PFSK-1 (cell line): Measurements from ENCODE around the gene ZNF248.

Source experiments
- FOXP2 ChIP-seq: optimal IDR thresholded peaks from 2 replicates; pipeline ENCODE3; 2011; ENCODE audit warnings: borderline replicate concordance, control low read depth, inconsistent platforms; ENCODE audit not compliant: insufficient read depth; ENCODE audit errors: extremely low read length, extremely low read depth
- POLR2AphosphoS5 ChIP-seq: IDR thresholded peaks from 2 replicates; pipeline ENCODE4 v1.6.1; 2012; ENCODE audit warnings: low read depth, mild to moderate bottlenecking, control low read depth, low read length, moderate library complexity
- SIN3A ChIP-seq: IDR thresholded peaks from 2 replicates; pipeline ENCODE4 v1.6.1; 2012; ENCODE audit warnings: mild to moderate bottlenecking, low read length, moderate library complexity, borderline replicate concordance; ENCODE audit not compliant: insufficient read depth
- TAF1 ChIP-seq: IDR thresholded peaks from 2 replicates; pipeline ENCODE4 v1.6.1; 2012; ENCODE audit warnings: low read length, control low read depth, borderline replicate concordance; ENCODE audit not compliant: insufficient read depth
- TF ChIP-seq, protein P1 (sequence below), 2 experiments: IDR thresholded peaks; 2 replicates each; pipeline versions ENCODE4 v1.6.1 to v1.8.0; 2011 to 2012; ENCODE audit warnings: low read depth in 2 of 2, low read length in 2 of 2, control low read depth in 1 of 2, inconsistent platforms in 1 of 2, mild to moderate bottlenecking in 1 of 2, moderate library complexity in 1 of 2; ENCODE audit not compliant: insufficient read depth in 1 of 2

Gene ZNF248

DNA sequence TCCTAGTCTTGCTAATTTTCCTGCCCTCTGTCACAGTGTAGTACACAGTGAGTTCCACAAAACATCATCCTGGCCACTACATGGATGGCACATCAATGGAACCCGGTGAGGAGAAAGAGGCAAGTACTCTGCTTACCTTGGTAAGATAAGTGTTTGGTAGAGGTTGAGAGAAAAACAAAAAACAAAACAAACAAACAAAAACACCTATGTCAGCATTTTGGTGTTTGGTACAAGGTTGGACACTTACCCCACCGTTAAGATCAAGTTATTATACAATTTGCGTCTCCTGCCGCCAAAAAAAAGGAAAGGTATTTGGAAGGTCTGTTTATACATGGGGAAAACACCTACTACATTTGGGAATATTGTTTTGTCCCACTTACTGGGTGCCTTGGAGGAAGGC lies 72.7 kb downstream of the ZNF248 start:
- TF ChIP-seq FOXP2: no peak
- no peak for TF ChIP-seq POLR2AphosphoS5
- TF ChIP-seq SIN3A: no peak
- no peak for TF ChIP-seq TAF1
- TF ChIP-seq, protein P1, sequence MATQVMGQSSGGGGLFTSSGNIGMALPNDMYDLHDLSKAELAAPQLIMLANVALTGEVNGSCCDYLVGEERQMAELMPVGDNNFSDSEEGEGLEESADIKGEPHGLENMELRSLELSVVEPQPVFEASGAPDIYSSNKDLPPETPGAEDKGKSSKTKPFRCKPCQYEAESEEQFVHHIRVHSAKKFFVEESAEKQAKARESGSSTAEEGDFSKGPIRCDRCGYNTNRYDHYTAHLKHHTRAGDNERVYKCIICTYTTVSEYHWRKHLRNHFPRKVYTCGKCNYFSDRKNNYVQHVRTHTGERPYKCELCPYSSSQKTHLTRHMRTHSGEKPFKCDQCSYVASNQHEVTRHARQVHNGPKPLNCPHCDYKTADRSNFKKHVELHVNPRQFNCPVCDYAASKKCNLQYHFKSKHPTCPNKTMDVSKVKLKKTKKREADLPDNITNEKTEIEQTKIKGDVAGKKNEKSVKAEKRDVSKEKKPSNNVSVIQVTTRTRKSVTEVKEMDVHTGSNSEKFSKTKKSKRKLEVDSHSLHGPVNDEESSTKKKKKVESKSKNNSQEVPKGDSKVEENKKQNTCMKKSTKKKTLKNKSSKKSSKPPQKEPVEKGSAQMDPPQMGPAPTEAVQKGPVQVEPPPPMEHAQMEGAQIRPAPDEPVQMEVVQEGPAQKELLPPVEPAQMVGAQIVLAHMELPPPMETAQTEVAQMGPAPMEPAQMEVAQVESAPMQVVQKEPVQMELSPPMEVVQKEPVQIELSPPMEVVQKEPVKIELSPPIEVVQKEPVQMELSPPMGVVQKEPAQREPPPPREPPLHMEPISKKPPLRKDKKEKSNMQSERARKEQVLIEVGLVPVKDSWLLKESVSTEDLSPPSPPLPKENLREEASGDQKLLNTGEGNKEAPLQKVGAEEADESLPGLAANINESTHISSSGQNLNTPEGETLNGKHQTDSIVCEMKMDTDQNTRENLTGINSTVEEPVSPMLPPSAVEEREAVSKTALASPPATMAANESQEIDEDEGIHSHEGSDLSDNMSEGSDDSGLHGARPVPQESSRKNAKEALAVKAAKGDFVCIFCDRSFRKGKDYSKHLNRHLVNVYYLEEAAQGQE (IDR thresholded peaks at IDR 0.05; ENCODE audit: insufficient read depth in 1 of 2, low read depth in 2 of 2, low read length in 2 of 2): no peak

DNA sequence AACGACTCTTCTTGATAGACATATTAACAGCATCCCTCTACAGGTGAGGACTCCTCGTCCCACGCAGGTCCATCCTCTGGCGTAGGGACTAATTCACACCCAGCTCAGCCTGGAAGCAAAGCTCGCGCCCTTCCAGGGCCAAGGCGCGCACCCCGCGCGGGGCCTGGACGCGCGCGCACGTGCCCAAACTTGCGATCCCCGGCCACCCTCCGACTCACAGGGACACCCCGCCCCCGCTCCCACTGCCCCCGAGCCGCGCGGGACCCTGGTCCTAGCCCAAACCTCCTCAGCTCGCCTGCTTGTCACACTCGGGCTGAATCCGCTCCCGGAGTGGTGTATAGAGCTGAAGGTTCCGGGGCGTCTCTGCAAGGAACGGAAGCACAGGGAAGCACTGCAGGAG lies 76.9 kb downstream of the ZNF248 start:
- TF ChIP-seq POLR2AphosphoS5 (no peak), FOXP2 (no peak), SIN3A (no peak), TAF1 (no peak)
- TF ChIP-seq, protein P1 (IDR thresholded peaks at IDR 0.05; ENCODE audit: insufficient read depth in 1 of 2, low read depth in 2 of 2, low read length in 2 of 2): no peak

DNA sequence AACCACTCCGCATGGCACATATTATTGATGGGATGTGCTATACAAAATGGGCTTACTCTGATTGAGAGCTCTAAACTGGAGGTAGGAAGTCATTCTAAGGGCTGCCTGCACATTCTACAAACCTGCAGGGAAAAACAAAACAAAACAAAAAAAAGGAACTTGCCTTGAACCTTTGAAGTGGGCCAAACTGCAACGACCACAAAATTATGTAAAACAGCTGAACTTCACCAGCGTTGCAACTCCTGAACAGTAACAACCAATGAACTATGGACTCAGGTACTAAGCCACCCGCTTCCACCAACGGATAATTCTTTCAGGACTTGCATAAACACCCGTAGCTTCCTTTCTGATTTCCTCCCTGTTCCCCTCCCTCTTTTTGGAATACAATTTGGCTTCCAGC lies 80.4 kb downstream of the ZNF248 start:
- TF ChIP-seq, protein P1 (IDR thresholded peaks at IDR 0.05; ENCODE audit: insufficient read depth in 1 of 2, low read depth in 2 of 2, low read length in 2 of 2): no peak
- TF ChIP-seq POLR2AphosphoS5 (no peak), SIN3A (no peak), FOXP2 (no peak), TAF1 (no peak)

DNA sequence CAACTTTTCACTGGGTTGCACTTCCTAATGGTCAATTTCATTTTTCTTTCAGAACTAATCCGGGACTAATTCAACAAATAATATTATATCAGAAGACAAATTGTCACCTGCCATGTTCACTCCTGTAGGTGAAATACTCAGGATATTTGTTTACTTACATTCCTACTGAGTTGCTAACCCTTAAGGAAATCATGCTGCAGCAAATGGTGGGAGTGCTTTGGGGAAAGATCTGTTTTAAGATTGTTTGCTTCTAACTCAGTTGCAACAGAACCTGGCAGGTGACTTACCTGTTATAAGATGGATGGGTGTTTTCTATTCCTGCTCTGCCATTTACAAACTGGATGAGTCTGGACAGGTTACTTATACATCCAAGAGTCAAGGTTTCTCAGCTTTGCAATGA lies 81.8 kb downstream of the ZNF248 start:
- TF ChIP-seq FOXP2 (no peak), TAF1 (no peak), POLR2AphosphoS5 (no peak), SIN3A (no peak)
- TF ChIP-seq, protein P1 (IDR thresholded peaks at IDR 0.05; ENCODE audit: insufficient read depth in 1 of 2, low read depth in 2 of 2, low read length in 2 of 2): no peak

DNA sequence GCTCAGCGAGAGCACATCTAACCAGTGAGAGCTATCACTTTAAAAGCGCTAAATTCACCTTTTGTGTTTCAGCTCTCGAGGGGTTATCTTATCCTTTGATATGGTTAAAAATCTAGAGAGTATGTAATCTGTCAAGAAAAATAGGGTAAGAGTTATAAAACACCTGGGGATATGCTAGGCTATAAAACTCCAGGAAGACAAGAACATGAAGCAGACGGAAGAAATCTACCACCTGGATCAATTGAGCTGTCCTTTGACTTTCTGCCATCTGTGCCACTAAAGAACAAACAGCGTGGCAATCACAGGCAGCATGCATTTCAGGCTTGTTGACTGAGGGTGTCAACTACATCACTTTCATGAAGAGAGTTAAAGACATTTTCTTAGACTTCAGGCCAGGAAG lies 83.1 kb downstream of the ZNF248 start:
- TF ChIP-seq TAF1 (no peak), SIN3A (no peak), POLR2AphosphoS5 (no peak), FOXP2 (no peak)
- TF ChIP-seq, protein P1 (IDR thresholded peaks at IDR 0.05; ENCODE audit: insufficient read depth in 1 of 2, low read depth in 2 of 2, low read length in 2 of 2): no peak
